ENCODE data around the gene MICAL3. TPM values are rescaled to one million over a fixed set of nuclear protein-coding genes. Genes with fewer than 3 reads are reported as not detected.

The MICAL3 gene
- total RNA-seq, 1 experiment from 2014 or later: 23.7 TPM

DNA sequence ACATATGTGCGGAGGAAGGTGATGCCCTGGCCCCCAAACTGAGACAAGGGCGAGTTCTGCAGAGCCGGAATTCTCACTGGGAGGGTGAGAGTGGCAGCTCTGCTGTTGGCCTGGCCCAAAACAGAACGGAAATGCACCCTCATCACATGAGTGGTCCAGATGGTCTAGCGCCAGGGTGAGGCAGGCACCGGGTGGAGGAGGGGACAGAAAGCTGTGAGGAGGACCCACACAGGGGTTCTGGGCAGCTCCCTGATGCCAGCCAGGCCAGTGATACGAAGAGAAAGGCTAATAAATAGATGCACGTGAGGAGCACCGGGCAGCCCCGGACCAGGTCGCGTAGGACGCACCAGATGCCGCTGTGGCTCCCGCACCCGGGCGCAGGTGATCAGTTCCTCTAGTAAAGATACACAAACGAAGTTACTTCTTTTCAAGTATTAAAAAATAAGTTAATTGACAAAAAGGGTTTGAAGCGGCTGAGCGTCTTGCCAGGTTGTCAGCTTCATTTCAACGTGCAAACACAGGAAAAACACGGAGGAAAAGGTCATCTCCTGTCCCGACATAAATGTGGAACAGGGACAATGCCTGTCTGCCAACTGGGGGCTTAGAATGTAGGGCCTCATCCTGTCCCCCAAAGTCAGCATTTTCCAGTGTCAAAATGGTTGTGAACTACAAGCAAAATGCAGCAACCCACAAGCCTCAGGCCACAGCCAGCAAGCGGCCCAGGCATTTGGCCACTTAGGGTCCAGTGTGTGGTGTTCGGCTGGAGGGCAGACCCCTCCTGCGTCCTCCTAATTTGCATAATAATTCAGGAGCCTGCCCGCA is 234.8 kb downstream of the MICAL3 start:
- DNase-seq (no peak), ATAC-seq (no peak)
- TF ChIP-seq EZH2 (IDR thresholded peaks at IDR 0.05; ENCODE audit: low read length, unreplicated experiment) (no peak), EZH2phosphoT487 (IDR thresholded peaks at IDR 0.05; ENCODE audit: borderline replicate concordance, low read length) (no peak)
- TF ChIP-seq, protein P1, sequence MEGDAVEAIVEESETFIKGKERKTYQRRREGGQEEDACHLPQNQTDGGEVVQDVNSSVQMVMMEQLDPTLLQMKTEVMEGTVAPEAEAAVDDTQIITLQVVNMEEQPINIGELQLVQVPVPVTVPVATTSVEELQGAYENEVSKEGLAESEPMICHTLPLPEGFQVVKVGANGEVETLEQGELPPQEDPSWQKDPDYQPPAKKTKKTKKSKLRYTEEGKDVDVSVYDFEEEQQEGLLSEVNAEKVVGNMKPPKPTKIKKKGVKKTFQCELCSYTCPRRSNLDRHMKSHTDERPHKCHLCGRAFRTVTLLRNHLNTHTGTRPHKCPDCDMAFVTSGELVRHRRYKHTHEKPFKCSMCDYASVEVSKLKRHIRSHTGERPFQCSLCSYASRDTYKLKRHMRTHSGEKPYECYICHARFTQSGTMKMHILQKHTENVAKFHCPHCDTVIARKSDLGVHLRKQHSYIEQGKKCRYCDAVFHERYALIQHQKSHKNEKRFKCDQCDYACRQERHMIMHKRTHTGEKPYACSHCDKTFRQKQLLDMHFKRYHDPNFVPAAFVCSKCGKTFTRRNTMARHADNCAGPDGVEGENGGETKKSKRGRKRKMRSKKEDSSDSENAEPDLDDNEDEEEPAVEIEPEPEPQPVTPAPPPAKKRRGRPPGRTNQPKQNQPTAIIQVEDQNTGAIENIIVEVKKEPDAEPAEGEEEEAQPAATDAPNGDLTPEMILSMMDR (conservative IDR thresholded peaks at IDR 0.05; ENCODE audit: low read depth, low read length): no peak
- ChIA-PET CTCF (no interaction called here), POLR2A (ENCODE audit: unreplicated experiment) (no interaction called here)
- Histone ChIP-seq H2AFZ (ENCODE audit: low read length) (no peak overlapping the region), H3K9me3 (ENCODE audit: low read length) (no peaks in the 10 kb centered on the region), H4K20me1 (ENCODE audit: low read length) (no peaks in the 10 kb centered on the region), H3K4me1 (ENCODE audit: insufficient read depth, low read length) (no peaks in the 10 kb centered on the region), H3K4me3 (ENCODE audit: low read length) (no peak overlapping the region), H3K4me2 (ENCODE audit: low read length) (no peak overlapping the region), H3K27me3 (ENCODE audit: low read length) (no peaks in the 10 kb centered on the region), H3K27ac (ENCODE audit: low read length) (no peak overlapping the region), H3K9me2 (replicated peaks; ENCODE audit: low read length) (no peaks in the 10 kb centered on the region), H3F3A (ENCODE audit: low read length, unreplicated experiment) (no peaks in the 10 kb centered on the region), H3K79me2 (ENCODE audit: low read length) (no peaks in the 10 kb centered on the region), H3K36me3 (ENCODE audit: low read depth, low read length) (no peaks in the 10 kb centered on the region), H3K9ac (ENCODE audit: low read length) (no peak overlapping the region)
- intact Hi-C loops (cut with micrococcal nuclease): no loop called here
- BruUV-seq (replicated peaks): TSS peak; percentile 8

DNA sequence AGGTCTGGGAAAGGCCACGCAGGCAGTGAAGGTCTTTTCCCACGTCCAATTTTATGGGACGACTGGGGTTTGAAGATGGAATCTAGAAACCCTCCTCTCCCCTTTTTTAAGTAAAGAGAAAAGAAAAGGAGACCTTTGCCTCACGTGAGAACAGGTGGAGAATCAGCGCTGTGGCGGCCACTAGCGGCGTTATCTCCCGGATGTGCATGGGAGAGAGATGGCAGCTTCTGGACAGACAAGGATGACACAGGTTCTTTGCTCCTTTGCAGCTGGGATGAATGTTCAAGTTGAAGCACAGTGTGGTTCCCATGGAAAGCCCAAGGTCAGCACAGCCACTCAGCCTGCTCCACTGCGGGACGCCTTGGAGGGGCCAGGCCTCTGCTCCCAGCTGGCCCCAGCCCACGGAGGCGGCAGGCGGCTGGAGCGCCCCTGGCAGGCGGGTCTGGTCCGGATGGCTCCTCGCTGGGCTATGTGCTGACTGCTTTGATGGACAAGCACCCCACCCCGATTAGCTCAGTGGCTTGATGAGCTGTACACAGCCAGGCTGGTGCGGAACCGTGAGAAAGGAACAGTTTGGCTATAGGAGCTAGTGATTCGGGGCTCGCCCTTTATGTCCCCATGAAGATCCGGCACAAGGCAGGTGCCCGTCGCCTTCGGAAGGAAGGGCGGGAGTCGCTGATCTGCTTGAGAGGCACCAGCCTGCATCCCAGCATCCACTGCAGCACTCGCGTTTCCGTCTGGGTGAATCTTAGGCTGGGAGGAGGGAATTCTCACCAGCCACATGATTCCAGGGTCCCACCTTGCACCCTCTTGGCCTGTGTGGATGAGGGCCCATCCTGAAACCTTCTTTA is 235.6 kb downstream of the MICAL3 start:
- H2AFZ ChIP-seq (ENCODE audit: low read length): no peak overlapping the region
- TF ChIP-seq EZH2 (IDR thresholded peaks at IDR 0.05; ENCODE audit: low read length, unreplicated experiment) (no peak), EZH2phosphoT487 (IDR thresholded peaks at IDR 0.05; ENCODE audit: borderline replicate concordance, low read length) (no peak)
- TF ChIP-seq, protein P1 (conservative IDR thresholded peaks at IDR 0.05; ENCODE audit: low read depth, low read length): no peak
- intact Hi-C loops (cut with micrococcal nuclease): no loop called here
- no peaks in the 10 kb centered on the region for H3K4me1 ChIP-seq (ENCODE audit: insufficient read depth, low read length)
- POLR2A ChIA-PET (ENCODE audit: unreplicated experiment): no interaction called here
- no peaks in the 10 kb centered on the region for H3F3A ChIP-seq (ENCODE audit: low read length, unreplicated experiment)
- no peak overlapping the region for H3K27ac ChIP-seq (ENCODE audit: low read length)
- no peaks in the 10 kb centered on the region for H3K36me3 ChIP-seq (ENCODE audit: low read depth, low read length)
- CTCF ChIA-PET: no interaction called here
- no peaks in the 10 kb centered on the region for H4K20me1 ChIP-seq (ENCODE audit: low read length)
- DNase-seq: no peak
- no peaks in the 10 kb centered on the region for H3K27me3 ChIP-seq (ENCODE audit: low read length)
- no peaks in the 10 kb centered on the region for H3K9me3 ChIP-seq (ENCODE audit: low read length)
- no TSS peak for BruUV-seq (replicated peaks)
- no peak overlapping the region for H3K9ac ChIP-seq (ENCODE audit: low read length)
- H3K79me2 ChIP-seq (ENCODE audit: low read length): no peaks in the 10 kb centered on the region
- no peaks in the 10 kb centered on the region for H3K9me2 ChIP-seq (replicated peaks; ENCODE audit: low read length)
- H3K4me2 ChIP-seq (ENCODE audit: low read length): no peak overlapping the region
- no peak for ATAC-seq
- no peak overlapping the region for H3K4me3 ChIP-seq (ENCODE audit: low read length)
